ENCODE results near the gene LUM.

The LUM gene, protein sequence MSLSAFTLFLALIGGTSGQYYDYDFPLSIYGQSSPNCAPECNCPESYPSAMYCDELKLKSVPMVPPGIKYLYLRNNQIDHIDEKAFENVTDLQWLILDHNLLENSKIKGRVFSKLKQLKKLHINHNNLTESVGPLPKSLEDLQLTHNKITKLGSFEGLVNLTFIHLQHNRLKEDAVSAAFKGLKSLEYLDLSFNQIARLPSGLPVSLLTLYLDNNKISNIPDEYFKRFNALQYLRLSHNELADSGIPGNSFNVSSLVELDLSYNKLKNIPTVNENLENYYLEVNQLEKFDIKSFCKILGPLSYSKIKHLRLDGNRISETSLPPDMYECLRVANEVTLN

DNA sequence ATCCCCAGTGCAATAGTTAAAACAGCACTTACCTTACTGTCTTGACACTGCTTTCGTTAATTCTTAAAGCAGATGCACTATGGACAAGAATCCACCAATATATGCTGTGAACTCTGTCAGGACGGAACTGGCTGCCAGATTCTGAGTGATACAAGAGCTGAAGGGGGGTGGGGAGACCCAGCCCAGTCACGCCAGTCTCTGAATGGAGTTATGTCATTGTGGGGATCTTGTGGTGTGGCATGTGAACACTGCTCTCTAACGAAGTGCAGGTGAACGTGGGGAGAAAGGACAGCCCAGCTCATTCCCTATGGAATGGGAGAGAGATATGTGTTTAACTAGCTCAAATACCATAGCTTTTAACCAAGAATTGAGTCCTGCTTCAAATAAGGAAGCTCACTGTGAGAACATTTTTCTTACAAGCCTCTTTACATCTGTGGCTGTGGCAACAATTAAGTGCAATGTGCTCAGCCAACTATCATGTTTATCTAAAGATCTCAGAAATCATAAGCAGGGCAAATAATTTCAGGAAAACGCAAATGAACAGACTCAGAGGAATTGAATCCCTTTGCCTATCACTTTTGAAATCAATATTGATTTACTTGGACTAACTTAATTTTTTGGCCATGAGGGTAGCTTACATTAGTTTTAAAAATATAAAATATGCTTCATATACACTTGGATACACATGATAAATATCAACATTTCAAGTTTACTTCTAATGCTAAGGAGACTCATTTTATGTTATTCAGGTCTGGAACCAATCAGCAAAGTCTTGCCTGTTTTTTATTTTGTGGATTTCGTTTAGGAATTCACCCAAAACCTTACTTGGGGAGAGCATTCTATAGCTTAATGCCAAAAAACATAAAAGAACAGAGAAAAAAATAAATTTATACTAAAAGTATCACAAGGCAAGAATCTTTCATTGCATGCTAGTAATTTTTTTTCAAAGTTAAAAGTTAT, at the start of gene LUM:
Gene LUM, minus strand, starts transcription at position 129 of the 960 bp plus-strand sequence. CDS start 2,515 bp downstream, outside the sequence.
- peak; percentile 89 for DNase-seq (ENCODE audit: low read depth in 2 of 2)

DNA sequence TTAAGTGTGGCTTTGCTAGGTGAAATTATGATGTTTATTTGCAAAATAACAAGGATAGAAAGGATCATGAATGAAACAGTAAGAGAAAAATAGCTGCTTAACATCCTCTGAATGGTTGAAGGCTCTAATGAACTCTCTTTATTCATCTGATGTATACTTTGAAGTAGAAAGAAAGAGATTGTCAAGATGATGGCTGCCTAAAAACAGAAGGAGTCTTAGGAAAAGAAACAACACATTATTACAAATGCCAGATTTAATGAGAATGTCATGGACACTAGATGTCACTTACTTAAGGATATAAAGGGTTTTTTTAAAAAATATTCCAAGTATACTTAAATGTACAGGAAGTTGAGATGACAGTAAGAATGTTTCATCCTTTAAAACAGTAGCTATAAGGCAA, 49.7 kb upstream of the LUM start:
- no peak for DNase-seq (ENCODE audit: low read depth in 2 of 2)

DNA sequence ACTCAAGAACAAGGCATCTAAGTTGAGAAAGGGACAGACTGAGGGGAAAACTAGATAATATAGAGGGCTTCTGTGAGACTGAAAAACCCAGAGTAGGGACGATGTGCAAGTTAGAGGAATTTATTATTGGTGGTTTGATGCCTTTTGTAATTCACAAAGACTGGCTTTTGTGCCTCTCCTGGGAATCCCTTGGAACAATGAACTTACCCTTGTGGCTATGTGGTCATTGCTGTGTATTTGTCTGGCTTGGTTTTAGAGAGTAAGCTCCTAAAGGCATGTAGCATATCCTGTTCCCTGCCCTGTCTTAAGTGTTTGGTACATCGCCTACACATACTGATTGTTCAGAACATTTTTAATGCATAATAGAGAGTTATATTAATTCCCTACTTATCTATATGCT, 44.7 kb upstream of the LUM start:
- DNase-seq (ENCODE audit: low read depth in 2 of 2), result no peak

DNA sequence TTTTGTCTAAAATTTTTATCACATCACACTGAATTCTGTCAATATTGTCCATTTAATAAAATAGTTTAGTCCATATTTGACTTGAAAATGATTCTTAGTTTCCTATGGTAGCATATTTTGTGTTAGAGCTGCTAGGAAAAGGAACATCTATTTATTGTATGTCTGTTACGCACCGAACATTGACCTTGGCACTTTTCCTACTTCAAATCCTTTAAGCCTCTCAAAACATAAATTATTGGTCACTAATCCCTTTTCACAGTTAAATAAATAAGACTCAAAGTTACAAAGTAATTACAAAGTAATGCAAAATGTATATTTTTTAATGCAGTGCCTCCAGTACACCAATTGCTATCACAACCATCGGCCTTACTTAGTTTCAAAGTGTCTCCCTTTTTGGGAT, 42.8 kb upstream of the LUM start:
- no peak for DNase-seq (ENCODE audit: low read depth in 2 of 2)

DNA sequence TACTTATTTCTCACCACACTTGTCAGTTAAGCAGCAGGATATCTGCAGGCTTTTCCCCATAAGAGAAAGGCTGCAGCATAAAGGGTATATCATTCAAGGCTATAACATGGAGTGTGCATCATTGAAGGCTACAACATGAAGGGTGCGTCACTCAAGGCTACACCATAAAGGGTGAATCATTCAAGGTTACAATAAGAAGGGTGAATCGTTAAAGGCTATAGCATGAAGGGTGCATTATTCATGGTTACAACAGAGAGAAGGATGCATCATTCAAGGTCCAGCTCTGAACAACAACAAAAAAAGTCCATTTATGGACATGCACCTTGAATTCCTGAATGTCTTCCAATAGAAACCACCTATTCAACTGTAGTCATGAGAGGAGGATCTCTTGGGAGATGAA, 32.8 kb upstream of the LUM start:
- DNase-seq (ENCODE audit: low read depth in 2 of 2), result no peak

DNA sequence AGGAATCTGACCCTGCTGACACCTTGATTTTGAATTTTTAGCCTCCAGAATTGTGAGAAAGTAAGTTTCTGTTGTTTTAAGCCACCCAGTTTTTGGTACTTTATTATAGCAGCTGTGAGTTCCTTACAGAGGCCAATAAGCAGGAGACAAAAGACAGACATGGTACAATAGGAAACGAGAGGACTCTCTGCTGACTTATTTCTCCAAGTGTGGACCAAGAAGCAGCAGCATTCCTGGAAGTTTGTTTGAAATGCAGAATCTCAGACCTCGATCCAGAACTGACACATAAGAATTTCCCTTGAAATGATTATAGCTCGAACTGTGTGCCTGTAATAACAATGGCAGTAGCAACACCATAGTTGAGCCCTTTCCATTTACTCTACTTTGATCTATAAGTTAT, 31.9 kb upstream of the LUM start:
- DNase-seq (ENCODE audit: low read depth in 2 of 2), result no peak

DNA sequence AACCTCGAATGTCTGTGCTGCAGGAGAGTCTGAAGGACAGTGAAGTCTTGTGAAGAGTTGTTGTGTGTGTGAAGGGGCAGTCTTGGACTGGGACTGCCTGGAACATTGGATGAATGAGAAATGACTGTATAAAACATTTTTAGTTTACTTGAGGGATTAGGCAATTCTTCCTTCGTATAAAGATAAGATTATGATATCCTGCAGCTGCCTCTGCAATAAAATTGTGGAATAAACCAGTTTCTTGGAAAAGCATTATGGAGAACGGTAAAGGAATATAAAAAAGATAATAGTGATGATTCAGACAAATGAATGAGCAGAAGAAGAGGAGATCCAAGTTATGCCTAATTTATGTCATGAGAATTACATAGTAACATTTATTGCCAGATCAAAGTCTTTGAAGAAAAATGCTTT, 30.9 kb upstream of the LUM start:
- DNase-seq (ENCODE audit: low read depth in 2 of 2), result no peak

DNA sequence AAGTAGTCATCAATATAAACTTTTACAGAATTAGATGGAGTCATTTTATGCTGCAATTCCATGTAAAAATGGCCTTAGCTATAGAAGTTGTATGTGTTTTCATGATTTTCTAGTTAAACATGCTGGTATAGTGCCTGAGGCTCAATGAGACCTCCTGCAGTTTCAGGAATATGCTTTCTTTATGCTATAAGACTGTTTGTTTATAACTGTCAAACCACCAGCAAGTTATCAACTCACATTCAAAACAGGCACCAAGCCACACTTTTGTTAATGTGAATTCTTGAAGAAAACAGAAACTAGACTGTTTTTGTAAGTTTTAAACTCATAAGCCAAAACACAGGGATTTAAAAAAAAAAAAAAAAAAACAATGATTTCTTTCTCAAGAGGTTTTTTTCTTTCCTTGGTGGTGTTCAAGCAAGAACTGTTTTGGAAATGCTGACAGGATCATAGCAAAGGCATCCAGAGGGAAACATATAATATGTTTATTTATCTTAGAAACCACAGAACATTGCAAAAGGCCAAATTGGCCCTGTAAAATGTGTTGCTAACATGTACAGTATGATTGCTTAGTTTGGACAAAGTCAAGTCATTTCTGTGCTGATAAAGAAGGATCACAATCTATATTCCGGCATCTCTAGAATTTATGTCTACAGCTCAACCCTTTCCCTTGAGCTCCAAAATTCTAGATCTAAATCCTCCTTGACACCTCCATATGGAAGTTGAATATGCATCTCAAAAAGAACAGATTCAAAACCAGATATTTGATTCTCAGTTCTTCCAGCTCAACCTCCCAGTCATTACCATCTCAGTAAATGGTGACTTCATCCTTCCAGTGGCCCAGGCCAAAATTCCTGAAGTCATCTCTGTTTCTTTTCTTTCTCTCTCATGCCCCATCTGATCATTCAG, 29.0 kb upstream of the LUM start:
- DNase-seq (ENCODE audit: low read depth in 2 of 2), result peak; percentile 81 to 84

DNA sequence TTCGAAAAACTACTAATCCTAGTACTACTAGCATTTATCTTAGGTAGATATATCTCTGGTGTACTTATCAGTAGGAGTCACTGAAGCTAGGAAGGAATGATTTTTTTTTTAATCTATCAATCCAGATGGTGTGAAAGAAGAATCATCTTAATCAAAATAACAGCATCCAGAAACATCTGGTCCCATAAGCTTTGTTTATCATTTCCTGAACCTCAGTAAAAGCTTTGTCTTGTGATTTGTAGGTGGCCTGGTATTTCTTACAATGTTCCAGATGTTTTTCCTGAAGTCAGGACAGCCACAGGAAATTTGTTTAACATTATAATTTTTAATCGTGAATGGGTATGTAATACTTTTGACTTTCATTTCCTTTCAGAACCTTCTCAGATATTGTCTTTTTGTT, 28.0 kb upstream of the LUM start:
- DNase-seq (ENCODE audit: low read depth in 2 of 2), result no peak

DNA sequence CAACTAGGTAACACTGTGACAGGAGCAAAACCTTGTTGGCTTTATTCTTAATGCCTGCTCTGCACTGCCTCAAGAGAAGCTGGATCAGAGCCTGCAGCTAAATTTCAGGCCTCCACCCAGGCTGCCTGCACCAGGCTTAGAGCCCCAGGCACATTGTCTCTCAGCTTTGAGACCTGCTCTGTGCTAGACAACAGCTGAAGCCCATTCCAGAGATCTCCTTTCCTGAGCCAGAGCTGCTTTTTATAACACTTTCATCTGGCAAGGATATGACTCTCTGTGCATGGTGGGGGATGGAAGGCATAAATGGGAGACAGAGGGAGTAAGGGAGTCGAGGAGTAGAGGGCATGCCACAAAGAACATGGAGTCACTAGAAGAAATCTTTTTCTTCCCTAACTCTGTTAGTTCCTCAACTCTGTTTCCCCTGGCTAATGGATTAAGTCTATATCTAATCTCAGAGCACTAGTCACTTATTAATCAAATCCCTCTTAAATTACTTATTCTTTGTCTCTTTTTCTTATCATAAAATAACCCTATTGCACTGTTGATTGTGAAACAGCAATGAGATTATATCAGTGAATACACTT, 27.1 kb upstream of the LUM start:
- no peak for DNase-seq (ENCODE audit: low read depth in 2 of 2)

DNA sequence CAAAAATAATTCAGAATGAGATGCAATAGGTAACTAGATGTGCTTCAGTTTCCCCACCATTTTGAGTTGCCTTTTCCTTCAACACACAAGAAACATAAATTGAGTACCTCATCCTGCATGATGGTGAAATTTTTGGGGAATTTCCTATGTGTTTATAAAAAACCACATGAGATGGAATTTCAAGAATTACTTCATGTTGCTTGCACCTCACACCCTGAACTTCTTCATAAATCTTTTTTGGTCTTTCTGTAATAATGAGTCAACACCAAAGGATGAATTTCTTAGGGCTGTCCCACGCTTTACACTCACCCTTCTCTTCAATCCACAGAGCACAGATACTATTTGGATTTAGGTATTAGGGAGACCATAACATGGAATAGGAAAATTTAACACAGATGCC, 22.6 kb upstream of the LUM start:
- DNase-seq (ENCODE audit: low read depth in 2 of 2), result peak; percentile 87 to 91

DNA sequence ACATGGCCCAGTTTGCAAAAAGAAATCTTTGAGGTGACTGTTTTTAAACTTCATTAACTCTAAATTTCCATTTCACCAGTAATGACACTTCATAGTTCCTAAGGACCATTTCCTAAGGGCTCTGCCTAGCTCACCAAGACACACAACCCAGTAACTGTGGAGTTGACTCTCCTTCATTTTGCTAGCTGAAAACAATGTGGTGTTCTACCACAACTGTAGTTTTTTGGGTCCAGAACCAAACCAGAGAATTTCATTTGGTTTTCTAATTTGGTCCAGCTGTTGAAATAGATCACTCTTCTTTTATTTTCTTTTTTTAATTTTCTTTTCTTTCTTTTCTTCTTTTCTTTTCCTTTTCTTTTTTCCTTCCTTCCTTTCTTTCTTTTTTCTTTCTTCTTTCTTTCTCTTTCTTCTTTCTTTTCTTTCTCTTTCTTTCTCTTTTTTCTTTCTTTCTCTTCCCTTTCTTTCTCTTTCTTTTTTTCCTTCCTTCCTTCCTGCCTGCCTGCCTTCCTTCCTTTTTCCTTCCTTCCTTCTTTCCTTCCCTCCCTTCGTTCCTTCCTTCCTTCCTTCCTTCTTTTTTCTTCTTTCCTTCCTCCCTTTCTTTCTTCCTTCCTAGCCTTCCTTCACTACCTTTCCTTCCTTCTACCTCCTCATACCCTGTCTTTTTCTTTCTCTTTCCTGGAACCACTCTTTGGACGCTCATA, 18.5 kb upstream of the LUM start:
- no peak for DNase-seq (ENCODE audit: low read depth in 2 of 2)

DNA sequence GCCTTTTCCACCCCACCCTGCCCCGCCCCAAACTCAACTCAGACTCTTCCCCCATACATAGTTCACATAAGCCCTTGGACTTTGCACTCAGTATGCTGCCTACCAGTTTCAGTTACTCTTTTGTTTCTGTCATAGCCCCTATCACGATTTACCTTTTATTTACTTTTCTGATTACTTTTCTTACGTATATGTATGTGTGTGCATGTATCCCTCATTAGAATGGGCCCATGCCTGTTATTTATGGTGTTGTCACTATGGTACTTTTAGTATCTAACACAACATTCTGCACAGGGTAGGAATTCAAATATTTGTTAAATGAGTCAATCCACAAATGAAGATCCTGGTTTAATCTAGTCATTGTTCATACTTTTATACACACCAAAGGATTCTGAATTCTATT, 16.5 kb upstream of the LUM start:
- peak in 1 of 2 experiments; percentile 46 for DNase-seq (ENCODE audit: low read depth in 2 of 2)

DNA sequence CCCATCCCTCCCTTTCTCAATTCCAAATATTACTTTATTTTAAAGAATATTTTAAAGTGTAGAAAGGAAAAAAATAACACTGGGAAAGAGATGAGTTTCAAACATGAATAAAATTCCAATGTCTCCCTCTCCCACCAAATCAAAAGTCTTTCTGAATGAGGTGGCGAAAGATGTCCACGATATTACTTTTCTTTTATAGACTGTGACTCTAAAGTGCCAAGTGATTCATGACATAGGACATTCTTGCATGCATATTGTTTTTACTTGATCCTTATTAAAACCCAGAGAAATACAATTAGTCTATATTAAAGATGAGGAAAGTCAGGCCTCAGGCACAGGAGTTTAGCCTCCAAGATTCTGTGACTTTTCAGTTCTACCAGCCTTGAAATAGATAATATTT, 16.0 kb upstream of the LUM start:
- DNase-seq (ENCODE audit: low read depth in 2 of 2), result no peak

DNA sequence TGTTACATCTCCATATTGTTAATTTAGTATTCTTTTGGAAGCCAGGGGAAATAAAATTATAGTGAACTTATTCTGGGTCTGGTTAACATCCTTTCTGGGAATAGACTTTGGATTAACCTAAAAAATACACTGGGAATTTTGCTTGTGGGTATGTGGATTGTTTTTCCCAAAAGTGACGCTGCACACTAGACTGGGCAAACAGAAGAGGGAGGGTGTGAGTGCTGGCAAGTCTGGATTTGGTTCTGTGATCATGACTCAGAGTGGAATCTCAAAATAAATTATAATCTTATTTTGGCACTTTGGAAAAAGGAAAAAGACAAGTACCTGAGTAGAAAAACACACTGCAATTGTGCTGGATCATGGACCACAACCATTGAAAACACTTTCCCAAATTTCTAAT, 15.2 kb upstream of the LUM start:
- no peak for DNase-seq (ENCODE audit: low read depth in 2 of 2)

DNA sequence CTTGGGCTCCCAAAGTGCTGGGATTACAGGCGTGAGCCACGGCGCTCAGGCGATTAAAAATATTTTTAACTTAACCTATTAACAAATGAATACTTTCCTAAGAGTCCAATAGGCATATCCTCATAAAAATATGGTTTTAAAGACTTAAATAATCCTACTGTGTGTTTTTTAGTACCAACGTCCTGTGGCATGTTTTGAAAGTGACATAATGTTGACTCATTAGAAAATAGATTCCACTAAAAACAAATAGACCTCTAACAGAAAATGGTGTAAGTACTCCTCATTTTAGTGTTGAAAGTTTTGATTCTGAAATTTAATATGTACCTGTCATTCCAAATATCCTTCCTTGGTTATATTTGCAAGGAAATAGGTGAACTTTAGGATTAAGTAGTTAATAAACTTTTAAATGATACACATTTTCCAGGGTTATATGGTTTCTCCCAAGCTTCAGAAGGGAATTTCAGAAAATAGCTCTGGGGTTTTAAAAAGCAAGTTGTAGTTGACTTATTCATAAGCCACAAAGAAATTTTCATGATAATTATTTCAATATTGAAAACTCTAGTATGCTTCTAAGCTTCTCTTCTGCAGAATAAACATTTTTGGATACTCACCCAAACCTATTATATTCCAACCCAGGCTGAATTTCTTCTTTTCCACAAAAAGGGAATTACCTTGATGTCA, 12.1 kb upstream of the LUM start:
- no peak for DNase-seq (ENCODE audit: low read depth in 2 of 2)

DNA sequence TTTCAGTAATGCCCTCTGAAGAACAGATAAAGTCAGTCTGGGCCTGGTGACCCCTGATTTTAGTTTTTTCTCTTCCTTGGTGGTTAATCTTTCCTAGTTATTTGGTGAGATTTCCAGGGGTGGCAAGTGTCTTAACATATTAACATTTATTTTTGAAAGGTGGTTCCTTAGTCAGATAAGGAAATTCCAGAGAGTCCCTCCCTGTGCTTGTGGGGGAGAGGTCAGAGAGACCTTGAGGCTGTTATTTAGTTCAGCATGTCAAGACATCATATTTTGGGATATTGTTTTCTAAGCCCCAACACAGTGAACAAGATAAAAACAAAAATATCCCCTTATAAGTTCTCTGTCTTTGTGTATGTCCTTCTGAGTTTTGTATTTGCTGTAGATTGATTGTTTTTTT, 9.5 kb upstream of the LUM start:
- DNase-seq (ENCODE audit: low read depth in 2 of 2), result no peak

DNA sequence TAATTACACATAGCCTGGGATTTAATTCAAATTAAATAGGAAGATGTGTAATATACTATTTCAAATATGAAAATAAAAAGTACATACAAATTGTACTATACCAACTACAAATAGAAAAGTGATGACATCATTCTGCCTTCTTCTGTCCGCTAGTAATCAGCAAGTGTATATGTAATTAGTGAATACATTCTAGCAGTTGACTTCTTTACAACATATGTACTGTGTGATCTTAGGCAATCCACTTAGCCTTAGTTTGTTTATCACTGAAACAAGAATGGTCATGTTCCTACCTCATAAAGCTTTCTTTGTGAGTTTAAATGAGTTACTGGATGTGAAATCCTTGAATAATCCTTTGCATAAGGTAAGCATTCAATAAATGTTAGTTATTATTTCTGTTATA, 7.8 kb upstream of the LUM start:
- DNase-seq (ENCODE audit: low read depth in 2 of 2), result no peak

DNA sequence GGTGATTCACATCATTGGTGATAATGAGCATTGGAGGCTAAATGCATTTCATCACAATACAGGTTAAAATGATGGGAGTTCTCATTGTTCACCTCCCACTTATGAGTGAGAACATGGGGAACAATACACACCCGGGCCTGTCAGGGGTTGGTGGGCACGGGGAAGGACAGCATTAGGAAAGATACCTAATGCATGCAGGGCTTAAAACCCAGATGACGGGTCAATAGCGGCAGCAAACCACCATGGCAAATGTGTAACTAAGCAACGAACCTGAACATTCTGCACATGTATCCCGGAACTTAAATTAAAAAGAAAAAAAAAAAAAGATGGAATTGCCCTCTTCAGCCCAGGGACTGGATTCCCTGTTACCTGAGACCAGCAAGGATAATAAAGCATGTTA, 2.3 kb upstream of the LUM start:
- no peak for DNase-seq (ENCODE audit: low read depth in 2 of 2)

DNA sequence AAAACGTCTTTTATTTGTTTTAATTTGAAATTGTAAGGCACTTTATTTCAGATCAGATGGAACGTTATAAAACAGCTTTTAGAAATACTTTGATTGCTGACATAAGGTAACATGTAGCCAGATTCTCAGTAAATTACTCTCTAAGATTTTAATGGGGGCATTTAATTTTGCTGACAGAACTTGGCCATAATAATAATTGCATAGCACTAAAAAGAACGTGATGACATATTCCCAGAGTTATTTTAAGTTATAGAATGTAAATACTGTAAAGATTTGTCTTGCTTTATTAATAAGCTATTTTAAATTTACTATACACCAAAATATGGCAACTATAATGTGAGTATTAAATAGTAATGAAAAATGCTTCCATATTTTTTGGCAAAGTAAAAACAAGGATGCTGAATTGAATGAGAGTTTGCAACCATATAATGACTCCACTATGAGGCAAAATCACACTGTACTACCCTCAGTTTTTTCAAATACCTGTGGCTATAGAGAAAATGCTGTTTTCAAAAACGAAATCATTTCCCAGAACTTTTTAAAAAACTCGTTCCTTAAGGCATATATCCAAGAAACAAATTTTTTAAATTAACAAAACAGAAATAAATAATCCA, 876 bp downstream of the LUM start:
- no peak for DNase-seq (ENCODE audit: low read depth in 2 of 2)
